H9 (cell line): ENCODE measurements around the gene HSPA12A. TPM values are rescaled to one million over a fixed set of nuclear protein-coding genes. Genes with fewer than 3 reads are reported as not detected.

Experiments used
- DNase-seq: peaks from one replicate; pipeline ENCODE4 v3.0.0-alpha.2; 2017
- H2AFZ ChIP-seq: one replicate; pipeline ENCODE4 v1.6.1; 2013; ENCODE audit warnings: mild to moderate bottlenecking, low read length, control low read depth, moderate library complexity
- H2AK5ac ChIP-seq: 2 replicates; pipeline ENCODE4 v1.6.1; 2013; ENCODE audit warnings: low read length, control low read depth, mixed read lengths; ENCODE audit not compliant: insufficient read length
- H2BK120ac ChIP-seq: one replicate; pipeline ENCODE4 v1.6.1; 2013; ENCODE audit warnings: low read depth, mild to moderate bottlenecking, low read length, control low read depth, inconsistent platforms; ENCODE audit not compliant: poor library complexity, severe bottlenecking
- H2BK12ac ChIP-seq: 2 replicates; pipeline ENCODE4 v1.6.1; 2013; ENCODE audit warnings: low read length, control low read depth, mixed read lengths, low read depth; ENCODE audit not compliant: insufficient read length
- H2BK15ac ChIP-seq: 2 replicates; pipeline ENCODE4 v1.6.1; 2013; ENCODE audit warnings: low read depth, low read length, control low read depth
- H2BK20ac ChIP-seq: one replicate; pipeline ENCODE4 v1.6.1; 2013; ENCODE audit warnings: low read depth, mild to moderate bottlenecking, low read length, control low read depth, inconsistent platforms; ENCODE audit not compliant: poor library complexity, severe bottlenecking
- H2BK5ac ChIP-seq: 2 replicates; pipeline ENCODE4 v1.6.1; 2013; ENCODE audit warnings: low read length, control low read depth, mixed read lengths; ENCODE audit not compliant: insufficient read length
- H3K14ac ChIP-seq: 2 replicates; pipeline ENCODE4 v1.6.1; 2013; ENCODE audit warnings: low read length, control low read depth; ENCODE audit not compliant: insufficient read depth
- H3K18ac ChIP-seq: 2 replicates; pipeline ENCODE4 v1.6.1; 2013; ENCODE audit warnings: low read depth, mild to moderate bottlenecking, mixed read lengths, low read length, control low read depth; ENCODE audit not compliant: insufficient read length
- H3K23ac ChIP-seq: 2 replicates; pipeline ENCODE4 v1.6.1; 2013; ENCODE audit warnings: low read length, control low read depth, mixed read lengths, low read depth; ENCODE audit not compliant: insufficient read length
- H3K23me2 ChIP-seq: 2 replicates; pipeline ENCODE4 v1.6.1; 2013; ENCODE audit warnings: low read depth, mild to moderate bottlenecking, mixed read lengths, low read length, control low read depth; ENCODE audit not compliant: insufficient read length, poor library complexity, severe bottlenecking
- H3K27ac ChIP-seq: 2 replicates; pipeline ENCODE4 v1.5.1; 2013; ENCODE audit warnings: low read length, control low read depth, mixed read lengths, low read depth; ENCODE audit not compliant: insufficient read length
- H3K27me3 ChIP-seq: 2 replicates; pipeline ENCODE4 v1.6.1; 2013; ENCODE audit warnings: low read length, control low read depth, inconsistent platforms; ENCODE audit not compliant: insufficient read depth
- H3K4ac ChIP-seq: 2 replicates; pipeline ENCODE4 v1.6.1; 2013; ENCODE audit warnings: low read depth, mild to moderate bottlenecking, control low read depth, inconsistent platforms, low read length, moderate library complexity
- H3K4me1 ChIP-seq: 2 replicates; pipeline ENCODE4 v1.6.1; 2013; ENCODE audit warnings: low read length, control low read depth, inconsistent platforms; ENCODE audit not compliant: insufficient read depth
- H3K4me2 ChIP-seq: 2 replicates; pipeline ENCODE4 v1.6.1; 2013; ENCODE audit warnings: low read length, control low read depth, mixed read lengths; ENCODE audit not compliant: insufficient read length, insufficient read depth
- H3K56ac ChIP-seq: 2 replicates; pipeline ENCODE4 v1.6.1; 2013; ENCODE audit warnings: low read depth, mild to moderate bottlenecking, mixed read lengths, low read length, control low read depth; ENCODE audit not compliant: insufficient read length
- H3K79me1 ChIP-seq: 2 replicates; pipeline ENCODE4 v1.6.1; 2013; ENCODE audit warnings: low read depth, mild to moderate bottlenecking, moderate library complexity, low read length, control low read depth, inconsistent platforms; ENCODE audit not compliant: insufficient read depth, poor library complexity, severe bottlenecking
- H3K79me2 ChIP-seq: 2 replicates; pipeline ENCODE4 v1.6.1; 2013; ENCODE audit warnings: low read length, control low read depth, inconsistent platforms; ENCODE audit not compliant: insufficient read depth
- H3K9ac ChIP-seq: 2 replicates; pipeline ENCODE4 v1.6.1; 2013; ENCODE audit warnings: low read length, control low read depth, mixed read lengths; ENCODE audit not compliant: insufficient read length; ENCODE audit errors: extremely low read depth
- H3K9me3 ChIP-seq: one replicate; pipeline ENCODE4 v1.6.1; 2013; ENCODE audit warnings: low read depth, low read length, inconsistent platforms; ENCODE audit not compliant: control insufficient read depth
- H3T11ph ChIP-seq: one replicate; pipeline ENCODE4 v1.6.1; 2013; ENCODE audit warnings: mild to moderate bottlenecking, low read length, control low read depth, inconsistent platforms
- H4K20me1 ChIP-seq: one replicate; pipeline ENCODE4 v1.6.1; 2013; ENCODE audit not compliant: control insufficient read depth, insufficient read length, insufficient read depth
- H4K5ac ChIP-seq: 2 replicates; pipeline ENCODE4 v1.6.1; 2013; ENCODE audit warnings: low read depth, mild to moderate bottlenecking, mixed read lengths, low read length, control low read depth; ENCODE audit not compliant: insufficient read length
- H4K8ac ChIP-seq: replicated peaks from 2 replicates; pipeline ENCODE4 v1.6.1; 2013; ENCODE audit warnings: low read length, control low read depth, mixed read lengths, low read depth; ENCODE audit not compliant: insufficient read length
- H4K91ac ChIP-seq: 2 replicates; pipeline ENCODE4 v1.6.1; 2013; ENCODE audit warnings: low read depth, mild to moderate bottlenecking, moderate library complexity, mixed read lengths, low read length, control low read depth; ENCODE audit not compliant: insufficient read length
- H3K27ac Mint-ChIP-seq, 3 experiments: 2 replicates in 2 of 3; 3 replicates in 1 of 3; pipeline ENCODE4 v1.8.0; 2020 to 2021; ENCODE audit warnings: mixed read lengths in 3 of 3, mild to moderate bottlenecking in 1 of 3, moderate library complexity in 1 of 3
- H3K27me3 Mint-ChIP-seq: 2 replicates; pipeline ENCODE4 v1.8.0; 2021; ENCODE audit warnings: low read depth, mild to moderate bottlenecking, moderate library complexity, mixed read lengths
- H3K36me3 Mint-ChIP-seq, 3 experiments: 2 replicates in 2 of 3; 3 replicates in 1 of 3; pipeline ENCODE4 v1.8.0; 2020 to 2021; ENCODE audit warnings: low read depth in 3 of 3, mixed read lengths in 3 of 3; ENCODE audit not compliant: insufficient read depth in 1 of 3
- H3K4me1 Mint-ChIP-seq, 2 experiments: 2 replicates each; pipeline ENCODE4 v1.8.0; 2020; ENCODE audit warnings: mixed read lengths in 2 of 2
- H3K4me3 Mint-ChIP-seq, 2 experiments: 2 replicates in 1 of 2; 3 replicates in 1 of 2; pipeline ENCODE4 v1.8.0; 2020 to 2021; ENCODE audit warnings: mild to moderate bottlenecking in 2 of 2, mixed read lengths in 2 of 2, moderate library complexity in 1 of 2
- H3K9me3 Mint-ChIP-seq, 2 experiments: 2 replicates in 1 of 2; 3 replicates in 1 of 2; pipeline ENCODE4 v1.8.0; 2020; ENCODE audit warnings: mild to moderate bottlenecking in 2 of 2, mixed read lengths in 2 of 2, moderate library complexity in 1 of 2
- CTCF ChIP-seq: fragments of 200-600 bp; sonication (generic); conservative IDR thresholded peaks from 3 replicates; pipeline ENCODE4 v1.8.0; 2021; ENCODE audit warnings: antibody characterized with exemption, mild to moderate bottlenecking
- WGBS: extraction: QIAGEN DNeasy Blood & Tissue Kit; methylation state at CpG from one replicate; pipeline ENCODE4 v1.1.7; 2013; ENCODE audit warnings: missing lambda C conversion rate, low lambda C conversion rate, mixed read lengths; ENCODE audit not compliant: insufficient read length; ENCODE audit errors: extremely low coverage; 5-methylcytosine and 5-hydroxymethylcytosine counted together
- total RNA-seq: library from RNA; stranded (reverse); gene quantifications from 2 replicates; pipeline ENCODE4 v1.2.1, GENCODE V29; 2021

HSPA12A gene
- total RNA-seq, 1 experiment from 2014 or later: 3.2 TPM

- Mint-ChIP-seq H3K9me3 (no peaks in the 10 kb centered on the region; a peak in 1 of 5 replicates), H3K36me3 (no peaks in the 10 kb centered on the region), H3K27ac (no peak overlapping the region), H3K4me1 (peaks cover 3 to 4% of the 10 kb centered on the region in 2 experiments; a peak in 3 of 4 replicates), H3K4me3 (peak overlapping the region; percentile 41 to 62; a peak in 3 of 5 replicates), H3K27me3 (peaks cover 27% of the 10 kb centered on the region)
- no peak overlapping the region for H2BK120ac ChIP-seq
- no CpG with 5 or more reads among the region's 49 CpGs for WGBS
- peak overlapping the region; percentile 69 for H3K14ac ChIP-seq
- no peak overlapping the region for H4K91ac ChIP-seq
- H2BK15ac ChIP-seq: no peak overlapping the region
- no peaks in the 10 kb centered on the region for H3K79me2 ChIP-seq
- H2BK12ac ChIP-seq: no peak overlapping the region
- no peak overlapping the region for H4K8ac ChIP-seq
- H4K20me1 ChIP-seq: peaks cover 5% of the 10 kb centered on the region
- peak overlapping the region; percentile 10 for H3K4me2 ChIP-seq
- no peaks in the 10 kb centered on the region for H3K27me3 ChIP-seq
- no peaks in the 10 kb centered on the region for H3K9me3 ChIP-seq
- no peak overlapping the region for H3K18ac ChIP-seq
- H2BK5ac ChIP-seq: no peak overlapping the region
- no peak overlapping the region for H3T11ph ChIP-seq
- H3K27ac ChIP-seq: no peak overlapping the region
- no peak overlapping the region for H3K56ac ChIP-seq
- H2AK5ac ChIP-seq: no peak overlapping the region
- no peak overlapping the region for H4K5ac ChIP-seq
- no peak overlapping the region for H3K9ac ChIP-seq
- no peak overlapping the region for H2BK20ac ChIP-seq
- H3K4me1 ChIP-seq: no peaks in the 10 kb centered on the region
- no peaks in the 10 kb centered on the region for H3K79me1 ChIP-seq
- TF ChIP-seq CTCF: peak; percentile 72
- DNase-seq: peak; percentile 83
- no peak overlapping the region for H3K4ac ChIP-seq
- no peaks in the 10 kb centered on the region for H3K23me2 ChIP-seq
- no peak overlapping the region for H3K23ac ChIP-seq
- no peak overlapping the region for H2AFZ ChIP-seq
Observed at GRCh38 chr10:116627386-116627933, 114.9 kb downstream of the HSPA12A start.
